NCI-H1436 treated with DMSO at 0.1 percent for 48 hours (cell line): ENCODE data around the gene SUPT7L.
"Not testable (repeated sequence)": the region's sequence is repeated elsewhere in the genome, so short reads cannot be mapped to it uniquely, and the experiment has no call there.

Experiments used
- DNase-seq: peaks from one replicate; lab custom pipeline; 2025; lab: John Stamatoyannopoulos, UW

SUPT7L gene

GRCh38 chr2:27638037-27638637 is 25.3 kb downstream of the SUPT7L start:
- no peak for DNase-seq

- no peak for DNase-seq
Measured at GRCh38 chr2:27636766-27637165, 26.6 kb downstream of the SUPT7L start.

- no peak for DNase-seq
Measured at GRCh38 chr2:27634291-27634690, 29.1 kb downstream of the SUPT7L start.

GRCh38 chr2:27630257-27630656 is 33.2 kb downstream of the SUPT7L start:
- not testable (repeated sequence) for DNase-seq

GRCh38 chr2:27628767-27629709 is 34.4 kb downstream of the SUPT7L start, which contains the start of the genes CCDC121 and GPN1:
CCDC121 (minus strand) TSS chr2:27629012; CDS start chr2:27627799, 1,213 bp downstream.
GPN1 (plus strand) TSS chr2:27629050; CDS start chr2:27629059, 9 bp downstream.
- peak; percentile 37 for DNase-seq

GRCh38 chr2:27627963-27628766 is 35.2 kb downstream of the SUPT7L start:
- DNase-seq = no peak

GRCh38 chr2:27626921-27627320 is 36.5 kb downstream of the SUPT7L start:
- not testable (repeated sequence) for DNase-seq

GRCh38 chr2:27626323-27626722 is 37.1 kb downstream of the SUPT7L start:
- DNase-seq = not testable (repeated sequence)

GRCh38 chr2:27624943-27625342 is 38.5 kb downstream of the SUPT7L start:
- no peak for DNase-seq

GRCh38 chr2:27622921-27623384 is 40.5 kb downstream of the SUPT7L start:
- DNase-seq = no peak

GRCh38 chr2:27621524-27621923 is 41.9 kb downstream of the SUPT7L start:
- no peak for DNase-seq

- no peak for DNase-seq
Measured at GRCh38 chr2:27615316-27615715, 48.1 kb downstream of the SUPT7L start.

GRCh38 chr2:27613985-27614384 is 49.4 kb downstream of the SUPT7L start:
- DNase-seq = no peak

GRCh38 chr2:27606611-27607010 is 56.8 kb downstream of the SUPT7L start:
- DNase-seq = no peak
